ENCODE data around the gene PCED1B.

DNA sequence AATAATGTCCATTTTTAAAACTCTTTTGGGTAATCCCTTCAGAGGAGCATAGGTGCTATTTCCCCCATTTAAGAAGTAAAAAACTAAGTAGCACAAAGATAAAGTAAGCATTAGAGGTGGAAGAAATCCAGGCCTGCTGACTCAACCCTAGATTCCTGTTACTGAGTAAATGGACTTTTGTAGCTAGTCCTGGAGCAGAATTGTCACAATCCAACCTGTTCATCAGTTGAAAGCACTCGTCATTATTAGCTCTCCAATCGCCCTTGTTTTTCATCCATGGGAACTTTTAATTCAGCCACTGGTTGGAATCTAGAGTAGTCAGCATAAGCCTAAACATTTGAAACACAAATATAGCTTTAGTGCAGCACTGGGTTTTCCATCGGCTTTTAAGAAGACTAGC is 139.8 kb downstream of the PCED1B start:
- TF ChIP-seq CTCF (IDR thresholded peaks at IDR 0.05) (no peak), POLR2AphosphoS5 (IDR thresholded peaks at IDR 0.05) (no peak)
